IMR-90 (cell line): ENCODE data around the gene KCNT1. TPM values are rescaled to one million over a fixed set of nuclear protein-coding genes. Genes with fewer than 3 reads are reported as not detected.

ENCODE experiments used
- ATAC-seq: fragments of 200-7000 bp; cut with Tn5 transposase; 2 replicates; pipeline ENCODE4 v1.9.1; 2020; ENCODE audit warnings: low read depth, mild to moderate bottlenecking, moderate library complexity
- BruUV-seq: library from RNA; stranded (reverse); fragments of 400-500 nt; replicated peaks from 2 replicates; lab custom pipeline; 2021; lab: Mats Ljungman, UMichigan
- CTCF ChIA-PET: fragments of 300-600 bp; formaldehyde crosslinking; extraction: SDS; loops from one replicate; lab custom pipeline; 2021; ENCODE audit warnings: antibody characterized with exemption; lab: Yijun Ruan, JAX
- POLR2A ChIA-PET: fragments of 300-600 bp; sonication (Branson Sonifier 250); formaldehyde crosslinking; loops from one replicate; lab custom pipeline; 2022; ENCODE audit warnings: antibody characterized with exemption; ENCODE audit not compliant: unreplicated experiment; lab: Charles Lee
- DNase-seq: peaks from one replicate; pipeline ENCODE4 v3.0.0; 2013
- H2AFZ ChIP-seq: replicated peaks from 2 replicates; pipeline ENCODE3; 2013; ENCODE audit warnings: low read length, mild to moderate bottlenecking; ENCODE audit not compliant: poor library complexity
- H2AK5ac ChIP-seq: 2 replicates; pipeline ENCODE4 v1.6.1; 2013; ENCODE audit warnings: low read depth, low read length, inconsistent platforms
- H2AK9ac ChIP-seq: replicated peaks from 2 replicates; pipeline ENCODE3; 2013; ENCODE audit warnings: mild to moderate bottlenecking, low read depth, low read length, moderate library complexity; ENCODE audit not compliant: poor library complexity
- H2BK120ac ChIP-seq: 2 replicates; pipeline ENCODE4 v1.6.1; 2013; ENCODE audit warnings: low read depth, low read length, inconsistent platforms
- H2BK15ac ChIP-seq: 3 replicates; pipeline ENCODE4 v1.6.1; 2013; ENCODE audit warnings: low read depth, low read length, inconsistent platforms
- H2BK20ac ChIP-seq: 2 replicates; pipeline ENCODE4 v1.6.1; 2013; ENCODE audit warnings: low read depth, mild to moderate bottlenecking, inconsistent platforms, low read length, moderate library complexity
- H2BK5ac ChIP-seq: 2 replicates; pipeline ENCODE4 v1.6.1; 2013; ENCODE audit warnings: mild to moderate bottlenecking, low read depth, low read length, inconsistent platforms; ENCODE audit not compliant: poor library complexity, severe bottlenecking
- H3K14ac ChIP-seq: replicated peaks from 2 replicates; pipeline ENCODE4 v1.6.1; 2013; ENCODE audit warnings: low read depth, low read length, inconsistent platforms
- H3K18ac ChIP-seq: 2 replicates; pipeline ENCODE4 v1.6.1; 2013; ENCODE audit warnings: low read depth, low read length, control low read depth
- H3K23ac ChIP-seq: 2 replicates; pipeline ENCODE4 v1.6.1; 2013; ENCODE audit warnings: low read depth, low read length, inconsistent platforms
- H3K27ac ChIP-seq: 2 replicates; pipeline ENCODE4 v1.5.1; 2013; ENCODE audit warnings: mild to moderate bottlenecking, control low read depth, low read length; ENCODE audit not compliant: insufficient read depth
- H3K27me3 ChIP-seq: 2 replicates; pipeline ENCODE4 v1.6.1; 2013; ENCODE audit warnings: low read length; ENCODE audit not compliant: control insufficient read depth, insufficient read depth
- H3K36me3 ChIP-seq: 2 replicates; pipeline ENCODE4 v1.6.1; 2013; ENCODE audit warnings: low read length, mixed read lengths; ENCODE audit not compliant: control insufficient read depth, insufficient read depth
- H3K4ac ChIP-seq: 2 replicates; pipeline ENCODE4 v1.6.1; 2013; ENCODE audit warnings: low read depth, low read length, inconsistent platforms
- H3K4me1 ChIP-seq: 2 replicates; pipeline ENCODE4 v1.6.1; 2013; ENCODE audit warnings: low read length, mixed read lengths; ENCODE audit not compliant: control insufficient read depth, insufficient read depth
- H3K4me2 ChIP-seq: 2 replicates; pipeline ENCODE4 v1.6.1; 2013; ENCODE audit warnings: low read depth, mild to moderate bottlenecking, control low read depth, low read length, moderate library complexity
- H3K4me3 ChIP-seq: 2 replicates; pipeline ENCODE4 v1.5.1; 2013; ENCODE audit warnings: low read depth, mild to moderate bottlenecking, control low read depth, low read length, moderate library complexity; ENCODE audit not compliant: insufficient read depth
- H3K56ac ChIP-seq: 2 replicates; pipeline ENCODE4 v1.6.1; 2013; ENCODE audit warnings: low read length, inconsistent platforms; ENCODE audit not compliant: insufficient read depth; ENCODE audit errors: extremely low read depth
- H3K79me1 ChIP-seq, 2 experiments: 2 replicates each; pipeline ENCODE4 v1.6.1; 2013; ENCODE audit warnings: low read length in 2 of 2, inconsistent platforms in 1 of 2, low read depth in 1 of 2
- H3K9ac ChIP-seq: 2 replicates; pipeline ENCODE4 v1.6.1; 2013; ENCODE audit warnings: low read depth, low read length, control low read depth
- H3K9me1 ChIP-seq: 2 replicates; pipeline ENCODE4 v1.6.1; 2013; ENCODE audit warnings: low read length, inconsistent platforms; ENCODE audit not compliant: insufficient read depth
- H3K9me3 ChIP-seq: 2 replicates; pipeline ENCODE4 v1.6.1; 2013; ENCODE audit warnings: low read length; ENCODE audit not compliant: control insufficient read depth, insufficient read depth
- H4K20me1 ChIP-seq: 2 replicates; pipeline ENCODE4 v1.6.1; 2013; ENCODE audit warnings: low read length, inconsistent platforms; ENCODE audit not compliant: insufficient read depth
- H4K5ac ChIP-seq: 2 replicates; pipeline ENCODE4 v1.6.1; 2013; ENCODE audit warnings: mild to moderate bottlenecking, low read depth, low read length, control low read depth
- H4K8ac ChIP-seq, 2 experiments: 2 replicates each; pipeline ENCODE4 v1.6.1; 2013; ENCODE audit warnings: low read depth in 2 of 2, low read length in 2 of 2, control low read depth in 1 of 2, inconsistent platforms in 1 of 2
- H4K91ac ChIP-seq: 2 replicates; pipeline ENCODE4 v1.6.1; 2013; ENCODE audit warnings: low read depth, low read length, inconsistent platforms; ENCODE audit not compliant: insufficient read depth
- BHLHE40 ChIP-seq: fragments of 150-350 bp; IDR thresholded peaks from 2 replicates; pipeline ENCODE4 v1.6.1; 2016; ENCODE audit warnings: mild to moderate bottlenecking, low read depth, low read length
- CEBPB ChIP-seq: IDR thresholded peaks from 2 replicates; pipeline ENCODE4 v1.6.1; 2012; ENCODE audit warnings: low read depth, low read length, improper control_type of control experiment
- MXI1 ChIP-seq: IDR thresholded peaks from 2 replicates; pipeline ENCODE4 v1.6.1; 2012; ENCODE audit warnings: low read depth, mild to moderate bottlenecking, low read length, moderate library complexity, borderline replicate concordance
- NFE2L2 ChIP-seq: fragments of 150-350 bp; IDR thresholded peaks from 2 replicates; pipeline ENCODE4 v1.6.1; 2016; ENCODE audit warnings: low read depth, mild to moderate bottlenecking, low read length
- POLR2A ChIP-seq: IDR thresholded peaks from 2 replicates; pipeline ENCODE4 v1.6.1; 2012; ENCODE audit warnings: mild to moderate bottlenecking, low read depth, low read length
- RAD21 ChIP-seq: IDR thresholded peaks from 2 replicates; pipeline ENCODE4 v1.6.1; 2012; ENCODE audit warnings: low read length, improper control_type of control experiment
- WGBS, 2 experiments: methylation state at CpG; one replicate each; pipeline versions ENCODE4 v1.1.5 to v1.1.7; 2013; ENCODE audit warnings: missing lambda C conversion rate in 2 of 2; ENCODE audit not compliant: insufficient read length in 1 of 2; ENCODE audit errors: extremely low coverage in 2 of 2; 5-methylcytosine and 5-hydroxymethylcytosine counted together
- dilution Hi-C: fragments of 300-500 bp; cut with HindIII; formaldehyde crosslinking; loops from one replicate; pipeline ENCODE4 v1.14.3; 2018; ENCODE audit warnings: low sequenced_read_pairs; ENCODE audit not compliant: unreplicated experiment
- in situ Hi-C: fragments of 300-500 bp; cut with MboI; formaldehyde crosslinking; loops from 3 replicates; pipeline ENCODE4 v1.14.3; 2019; ENCODE audit warnings: low sequenced_read_pairs, inconsistent platforms, mixed read lengths
- intact Hi-C: fragments of 100-400 bp; cut with micrococcal nuclease; formaldehyde crosslinking; loops from 2 replicates; pipeline ENCODE4 v1.10.0; 2022
- polyA plus RNA-seq, 3 experiments: library from polyadenylated mRNA; depleted of rRNA; stranded (reverse); fragments of >200 nt; gene quantifications; 2 replicates each; pipeline ENCODE4 v1.2.3, GENCODE V29; 2012; ENCODE audit warnings: low replicate concordance in 1 of 3
- total RNA-seq: library from RNA; depleted of rRNA; stranded (reverse); fragments of >200 nt; gene quantifications from 2 replicates; pipeline ENCODE4 v1.2.3, GENCODE V29; 2012
- TF ChIP-seq, protein P1 (sequence below): conservative IDR thresholded peaks from 2 replicates; pipeline ENCODE4 v1.5.1; 2012; ENCODE audit warnings: mild to moderate bottlenecking, low read depth, low read length, improper control_type of control experiment
- TF ChIP-seq, protein P2 (sequence below): fragments of 150-350 bp; IDR thresholded peaks from 2 replicates; pipeline ENCODE4 v1.6.1; 2016; ENCODE audit warnings: low read depth, mild to moderate bottlenecking, low read length, moderate library complexity, borderline replicate concordance

Gene KCNT1
- total and polyA plus RNA-seq, 2 of the 4 experiments (the other 2 are of a cell fraction): not detected

DNA sequence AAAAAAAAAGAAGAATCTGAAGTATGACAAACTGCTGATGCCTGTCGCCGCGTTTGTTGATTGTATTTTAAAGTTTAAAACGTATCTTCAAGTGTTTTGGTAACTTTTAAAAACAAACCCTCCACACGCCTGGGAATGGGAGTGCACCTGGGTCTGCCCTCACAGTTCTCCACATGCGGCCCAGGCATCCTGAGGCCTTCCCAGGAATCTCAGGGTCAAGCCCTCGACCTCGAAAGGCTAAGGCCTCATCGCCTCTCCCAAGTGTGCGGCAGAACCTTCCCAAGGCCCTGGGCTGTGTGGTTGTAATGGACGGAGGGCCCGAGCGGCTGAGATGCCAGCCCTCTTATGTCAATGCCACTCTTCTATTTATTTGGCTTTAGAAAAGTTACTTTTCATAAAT lies 111.0 kb downstream of the KCNT1 start:
- H2AK9ac ChIP-seq: no peak overlapping the region
- intact Hi-C loops (no loop called here), in situ Hi-C loops (no loop called here), dilution Hi-C loops (no loop called here)
- H3K4ac ChIP-seq: no peak overlapping the region
- H3K4me2 ChIP-seq: no peak overlapping the region
- H2AFZ ChIP-seq: no peak overlapping the region
- DNase-seq (no peak), ATAC-seq (no peak)
- CTCF ChIA-PET: no interaction called here
- 0 out of 2 replicates have a peak, but pooled peaks cover 5% of the 10 kb centered on the region for H4K20me1 ChIP-seq
- no peak overlapping the region for H2BK5ac ChIP-seq
- no peak overlapping the region for H3K4me3 ChIP-seq
- no peak overlapping the region for H2BK120ac ChIP-seq
- no peak overlapping the region for H2BK15ac ChIP-seq
- H2BK20ac ChIP-seq: no peak overlapping the region
- H3K14ac ChIP-seq: no peak overlapping the region
- H3K27me3 ChIP-seq: no peaks in the 10 kb centered on the region
- no peak overlapping the region for H4K91ac ChIP-seq
- H3K9ac ChIP-seq: no peak overlapping the region
- H3K9me3 ChIP-seq: no peaks in the 10 kb centered on the region
- no TSS peak for BruUV-seq
- 100% methylated on average over 1 of the region's 13 CpGs; no CpG with 5 or more reads in 1 of the 2 experiments for WGBS, 2 experiments
- no peak overlapping the region for H3K27ac ChIP-seq
- H2AK5ac ChIP-seq: no peak overlapping the region
- no peak overlapping the region for H3K56ac ChIP-seq
- TF ChIP-seq, protein P1, sequence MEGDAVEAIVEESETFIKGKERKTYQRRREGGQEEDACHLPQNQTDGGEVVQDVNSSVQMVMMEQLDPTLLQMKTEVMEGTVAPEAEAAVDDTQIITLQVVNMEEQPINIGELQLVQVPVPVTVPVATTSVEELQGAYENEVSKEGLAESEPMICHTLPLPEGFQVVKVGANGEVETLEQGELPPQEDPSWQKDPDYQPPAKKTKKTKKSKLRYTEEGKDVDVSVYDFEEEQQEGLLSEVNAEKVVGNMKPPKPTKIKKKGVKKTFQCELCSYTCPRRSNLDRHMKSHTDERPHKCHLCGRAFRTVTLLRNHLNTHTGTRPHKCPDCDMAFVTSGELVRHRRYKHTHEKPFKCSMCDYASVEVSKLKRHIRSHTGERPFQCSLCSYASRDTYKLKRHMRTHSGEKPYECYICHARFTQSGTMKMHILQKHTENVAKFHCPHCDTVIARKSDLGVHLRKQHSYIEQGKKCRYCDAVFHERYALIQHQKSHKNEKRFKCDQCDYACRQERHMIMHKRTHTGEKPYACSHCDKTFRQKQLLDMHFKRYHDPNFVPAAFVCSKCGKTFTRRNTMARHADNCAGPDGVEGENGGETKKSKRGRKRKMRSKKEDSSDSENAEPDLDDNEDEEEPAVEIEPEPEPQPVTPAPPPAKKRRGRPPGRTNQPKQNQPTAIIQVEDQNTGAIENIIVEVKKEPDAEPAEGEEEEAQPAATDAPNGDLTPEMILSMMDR: no peak
- TF ChIP-seq NFE2L2 (no peak), MXI1 (no peak), CEBPB (no peak), POLR2A (no peak), RAD21 (no peak), BHLHE40 (no peak)
- TF ChIP-seq, protein P2, sequence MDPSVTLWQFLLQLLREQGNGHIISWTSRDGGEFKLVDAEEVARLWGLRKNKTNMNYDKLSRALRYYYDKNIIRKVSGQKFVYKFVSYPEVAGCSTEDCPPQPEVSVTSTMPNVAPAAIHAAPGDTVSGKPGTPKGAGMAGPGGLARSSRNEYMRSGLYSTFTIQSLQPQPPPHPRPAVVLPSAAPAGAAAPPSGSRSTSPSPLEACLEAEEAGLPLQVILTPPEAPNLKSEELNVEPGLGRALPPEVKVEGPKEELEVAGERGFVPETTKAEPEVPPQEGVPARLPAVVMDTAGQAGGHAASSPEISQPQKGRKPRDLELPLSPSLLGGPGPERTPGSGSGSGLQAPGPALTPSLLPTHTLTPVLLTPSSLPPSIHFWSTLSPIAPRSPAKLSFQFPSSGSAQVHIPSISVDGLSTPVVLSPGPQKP: no peak
- H4K8ac ChIP-seq: no peak overlapping the region
- peaks cover 63% of the 10 kb centered on the region for H3K36me3 ChIP-seq
- H3K18ac ChIP-seq: no peak overlapping the region
- no peak overlapping the region for H4K5ac ChIP-seq
- no peaks in the 10 kb centered on the region for H3K4me1 ChIP-seq
- peaks cover 0 to 3% of the 10 kb centered on the region in 2 experiments; a peak in 1 of 4 replicates for H3K79me1 ChIP-seq
- H3K23ac ChIP-seq: no peak overlapping the region
- peaks cover 8% of the 10 kb centered on the region; the same call in 1 of the 2 replicates for H3K9me1 ChIP-seq
- POLR2A ChIA-PET: no interaction called here
